GM19397 (cell line): Measurements from ENCODE around the gene ACKR3.

Experiments used
- ATAC-seq: cut with Tn5 transposase; IDR thresholded peaks from one replicate; pipeline ENCODE4 v1.9.1; 2021; ENCODE audit warnings: mild to moderate bottlenecking, moderate library complexity; ENCODE audit not compliant: unreplicated experiment

The ACKR3 gene

DNA sequence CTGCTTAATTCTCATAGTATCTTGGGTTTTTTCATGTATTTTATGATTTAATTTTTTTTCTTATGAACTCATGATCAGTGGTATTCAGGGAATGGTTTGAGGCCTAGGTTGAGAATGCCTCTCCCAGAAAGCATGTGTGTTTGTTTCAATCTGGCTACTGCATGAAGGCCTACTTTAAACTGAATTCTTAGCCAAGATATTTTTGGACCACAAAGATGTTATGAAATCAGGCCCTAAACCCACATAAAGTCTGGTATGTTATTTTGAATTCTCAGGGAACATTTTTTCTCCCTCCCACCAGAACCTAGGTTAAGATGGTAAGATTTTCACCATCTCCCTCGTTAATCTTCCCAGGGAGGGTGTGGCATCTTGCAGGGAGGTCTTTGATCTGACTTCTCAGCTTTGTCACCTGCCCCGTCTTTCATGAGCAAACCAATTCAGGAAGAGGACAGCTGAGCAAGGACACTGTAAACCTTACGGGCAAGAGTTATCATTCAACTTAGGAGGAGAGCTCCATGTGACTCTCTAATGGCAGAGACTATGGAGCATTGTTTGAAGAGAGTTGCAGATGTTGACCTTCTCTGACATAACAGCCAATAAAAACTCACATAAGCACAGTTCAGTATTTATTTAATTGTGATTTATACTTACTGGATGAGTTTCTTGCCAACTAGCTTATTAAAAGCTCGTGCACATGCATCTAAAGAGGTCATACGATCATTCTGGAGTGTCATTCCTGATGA, 21.3 kb upstream of the ACKR3 start:
- no peak for ATAC-seq

DNA sequence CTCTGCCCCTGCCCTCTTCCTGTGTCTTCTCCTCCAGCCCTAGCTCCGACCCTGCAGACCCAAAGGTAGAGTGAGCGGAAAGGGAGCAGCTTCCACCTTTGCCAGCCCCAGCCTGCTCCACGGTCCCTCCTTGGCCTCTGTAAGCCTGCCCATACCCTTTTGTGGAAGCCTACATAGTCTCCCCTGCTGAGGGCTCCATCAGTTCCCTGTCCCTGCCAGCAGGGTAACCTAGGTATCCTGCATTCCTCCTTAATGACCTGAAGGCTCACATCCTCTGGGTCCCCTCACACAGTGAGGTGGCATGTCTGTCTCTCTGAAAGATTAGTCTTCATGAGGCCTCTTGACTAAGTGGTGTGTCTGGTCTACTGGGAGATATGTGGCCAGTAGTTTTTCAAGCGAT, 20.5 kb upstream of the ACKR3 start:
- ATAC-seq = no peak

DNA sequence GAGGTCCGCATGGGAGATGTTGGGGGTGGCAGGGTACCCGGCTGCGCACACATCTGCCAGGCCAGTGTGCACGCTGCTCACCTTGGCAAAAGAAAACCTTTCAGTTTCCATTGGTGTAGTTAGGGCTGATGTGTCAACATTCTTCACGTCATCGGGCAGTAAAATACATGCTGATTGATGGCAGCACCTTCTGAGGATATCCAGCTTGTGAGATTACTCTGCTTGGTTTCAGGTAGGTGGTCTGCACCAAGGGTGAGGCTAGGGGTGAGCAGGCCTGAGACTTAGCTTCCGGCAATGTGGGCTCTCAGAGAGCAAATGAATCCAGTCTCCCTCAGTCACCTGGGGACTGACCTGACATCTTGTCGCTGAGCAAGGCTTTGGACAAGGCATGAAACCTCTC, 19.3 kb upstream of the ACKR3 start:
- no peak for ATAC-seq

DNA sequence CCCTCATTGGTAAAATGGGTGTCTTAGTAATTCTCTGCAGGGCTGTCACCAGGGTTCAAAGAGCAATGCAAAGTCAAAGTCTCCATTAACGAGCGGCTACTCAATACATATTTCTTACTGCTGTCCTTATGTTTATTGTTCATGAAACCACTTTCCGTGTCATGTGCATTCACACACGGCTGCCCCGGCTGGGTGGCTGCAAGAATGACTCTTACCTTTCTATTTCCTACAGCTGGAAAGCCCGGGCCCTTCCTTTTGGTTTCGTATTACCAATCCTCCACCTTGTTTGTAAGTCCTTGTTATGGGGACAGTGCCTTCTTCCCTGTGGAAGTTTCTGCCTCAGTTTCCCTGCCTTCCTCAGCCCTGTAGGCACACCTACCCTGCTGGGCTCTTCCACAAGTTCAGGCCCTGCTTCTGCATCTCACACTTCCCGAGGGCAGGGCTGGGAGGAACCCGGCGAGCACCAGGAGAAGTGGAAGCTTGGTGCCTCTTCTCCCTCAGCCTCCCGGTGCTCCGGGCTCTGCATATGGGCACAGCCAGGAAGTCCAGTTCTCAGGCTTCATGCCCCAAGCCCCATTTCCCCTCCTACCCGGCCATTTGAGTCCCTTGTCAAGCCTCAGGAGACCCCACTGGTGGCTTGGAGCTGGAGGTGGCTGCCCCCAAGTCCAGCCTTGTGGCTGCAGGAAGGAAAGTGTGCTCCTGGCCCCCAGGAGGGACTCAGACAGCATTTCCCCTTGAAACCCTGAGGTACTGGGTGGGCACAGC, 18.7 kb upstream of the ACKR3 start:
- ATAC-seq = no peak

DNA sequence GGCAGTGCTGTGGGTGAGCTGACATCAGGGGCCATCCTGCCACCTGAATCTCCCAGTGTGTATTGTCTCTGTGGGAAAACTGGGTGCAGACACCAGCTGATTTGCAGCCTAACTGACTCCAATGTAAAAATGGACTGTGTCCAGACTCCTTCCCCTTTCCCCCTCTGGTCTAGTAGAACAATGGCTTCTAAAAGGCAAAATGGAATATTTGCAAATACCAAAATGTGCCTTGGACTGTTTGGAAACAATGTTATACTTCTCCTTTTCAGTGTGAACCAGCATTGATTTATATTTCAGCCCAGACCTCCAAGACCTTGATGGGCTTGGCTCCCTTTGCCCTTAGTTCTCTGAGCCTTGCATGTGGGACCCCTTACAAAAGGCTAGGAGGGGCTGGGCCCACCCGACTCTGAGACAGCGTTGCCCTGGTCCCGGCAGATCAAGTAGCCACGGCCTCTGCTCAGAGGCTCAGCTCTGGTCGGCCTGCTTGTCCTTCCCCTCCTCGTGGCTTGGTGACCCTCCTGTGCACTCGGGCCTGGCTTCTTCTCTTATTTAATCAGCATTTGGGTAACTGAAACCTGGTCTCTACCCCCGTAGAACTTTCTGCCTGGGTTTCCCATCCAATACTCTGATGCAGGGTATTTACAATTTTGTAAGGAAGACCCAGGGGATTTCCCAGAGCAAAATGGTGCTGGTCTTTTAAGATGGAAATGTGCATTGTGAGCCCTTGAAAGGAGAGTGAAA, 18.0 kb upstream of the ACKR3 start:
- peak; percentile 41 for ATAC-seq

DNA sequence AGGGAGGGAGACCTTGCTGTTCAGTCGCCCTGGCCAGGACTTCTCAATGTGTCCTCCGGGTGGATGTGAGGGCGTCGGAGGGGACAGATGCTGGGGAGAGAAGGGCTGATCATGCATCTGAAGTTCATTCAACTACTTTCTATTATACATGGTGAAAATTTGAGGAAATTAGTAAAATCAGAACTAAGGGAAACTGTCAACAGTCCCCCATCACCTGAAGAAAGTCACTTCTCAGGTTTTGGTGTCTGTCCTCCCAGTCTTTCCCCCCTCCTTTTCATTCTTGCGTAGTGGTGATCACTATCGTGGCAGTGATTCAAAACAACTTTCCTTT, 17.4 kb upstream of the ACKR3 start:
- peak; percentile 24 for ATAC-seq

DNA sequence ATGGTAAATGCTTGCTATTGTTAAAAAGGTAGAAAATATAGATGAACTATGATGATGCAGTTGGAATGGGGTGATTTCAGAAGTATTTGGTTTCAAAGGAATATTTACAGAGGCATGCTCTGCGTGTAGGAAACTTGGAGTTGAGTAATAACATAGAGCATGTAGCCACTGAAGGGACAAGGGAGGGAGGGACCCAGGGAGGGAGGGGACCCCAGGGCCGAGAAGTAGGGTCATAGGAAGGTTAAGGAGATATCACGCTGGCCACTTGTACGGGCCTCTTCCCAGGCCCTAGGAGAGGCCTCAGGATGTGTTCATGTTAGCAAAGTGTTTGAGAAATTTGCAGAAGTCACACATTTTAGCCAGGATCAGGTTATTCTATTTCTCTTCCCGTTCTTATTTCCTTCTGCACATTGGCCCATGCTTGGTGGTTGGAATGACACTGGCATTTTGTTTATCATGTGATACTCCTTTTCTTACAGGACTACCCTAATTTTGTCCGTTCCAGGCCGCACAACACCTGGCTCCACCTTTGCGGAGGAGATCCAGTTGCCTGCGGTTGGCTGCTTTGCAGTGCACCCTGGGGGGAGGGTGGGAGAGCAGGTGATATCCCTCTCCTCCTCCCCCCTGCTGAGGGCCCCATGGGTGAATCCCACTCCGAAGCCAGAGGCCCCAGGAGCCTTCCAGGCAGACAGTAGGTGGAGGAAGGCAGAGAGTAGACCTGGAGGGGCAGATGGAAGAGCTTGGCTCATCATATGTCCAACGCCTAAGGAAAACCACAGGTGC, 16.9 kb upstream of the ACKR3 start:
- ATAC-seq = no peak

DNA sequence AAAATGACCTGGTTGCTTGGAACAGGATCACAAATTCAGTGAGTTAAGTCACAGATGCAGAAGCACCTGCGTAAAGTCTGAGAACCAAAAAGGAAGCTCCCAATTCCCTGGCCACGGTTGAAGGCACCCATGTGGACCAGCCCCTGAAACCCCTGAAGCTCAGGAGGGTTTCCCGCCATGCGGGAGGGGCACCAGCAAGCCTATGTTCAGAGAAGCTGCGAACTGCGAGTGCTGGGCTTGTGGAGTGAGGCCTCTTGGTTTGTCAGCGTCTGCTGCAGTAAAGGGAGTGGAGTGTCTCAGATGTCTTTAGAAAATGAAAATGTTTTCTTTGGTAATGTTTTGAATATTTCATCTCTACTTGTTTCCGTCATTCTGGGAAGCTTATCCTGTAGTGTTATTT, 16.1 kb upstream of the ACKR3 start:
- no peak for ATAC-seq

DNA sequence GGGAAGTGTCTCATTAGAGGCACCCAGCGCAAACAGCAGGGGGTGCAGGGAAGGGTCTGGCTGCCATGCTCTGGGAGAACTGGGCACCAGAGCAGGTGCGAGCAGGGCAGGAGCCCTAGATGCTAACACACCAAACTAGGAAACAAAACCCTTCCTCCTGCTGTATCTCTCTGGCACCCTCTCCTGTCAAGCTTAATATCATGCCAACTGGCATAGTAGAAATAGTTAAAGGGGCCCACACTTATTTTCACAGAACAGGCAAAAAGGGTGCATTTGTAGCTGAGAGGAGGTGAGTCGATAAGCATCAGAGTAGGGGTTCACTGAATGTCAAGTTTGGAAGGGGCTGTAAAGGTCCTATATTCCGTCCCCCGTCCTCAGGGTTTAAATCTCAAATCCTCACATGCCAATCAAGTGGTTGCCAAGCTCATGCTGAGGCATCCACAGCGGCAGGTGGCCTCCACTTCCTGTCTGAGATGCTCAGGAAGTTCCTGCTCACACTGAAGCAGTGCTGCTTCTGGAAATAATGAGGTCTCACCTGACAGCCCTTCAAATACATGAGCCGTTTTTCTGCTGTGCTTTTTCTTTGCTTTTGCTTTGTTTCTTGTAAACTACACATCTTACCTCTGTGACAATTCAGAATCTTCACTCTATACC, 14.9 kb upstream of the ACKR3 start:
- no peak for ATAC-seq

DNA sequence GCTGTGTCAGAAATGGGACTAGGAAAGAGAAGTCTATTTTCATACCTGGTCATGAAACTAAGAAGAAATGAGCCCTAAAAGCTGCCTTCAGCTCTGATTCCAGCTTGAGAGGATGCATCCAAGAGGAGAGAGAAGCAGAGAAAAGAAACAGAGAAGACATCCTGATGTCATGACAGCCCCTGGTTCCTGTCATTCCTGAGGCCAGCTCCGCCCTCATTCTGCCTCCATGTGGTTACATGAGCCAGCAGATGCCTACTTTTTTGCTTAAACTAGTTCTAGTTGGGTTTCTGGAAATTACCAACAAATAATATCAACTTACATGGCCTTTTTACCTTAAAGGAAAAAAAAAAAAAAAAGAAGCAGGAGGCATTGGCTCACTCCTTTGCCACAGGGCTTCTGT, 14.1 kb upstream of the ACKR3 start:
- ATAC-seq = no peak

DNA sequence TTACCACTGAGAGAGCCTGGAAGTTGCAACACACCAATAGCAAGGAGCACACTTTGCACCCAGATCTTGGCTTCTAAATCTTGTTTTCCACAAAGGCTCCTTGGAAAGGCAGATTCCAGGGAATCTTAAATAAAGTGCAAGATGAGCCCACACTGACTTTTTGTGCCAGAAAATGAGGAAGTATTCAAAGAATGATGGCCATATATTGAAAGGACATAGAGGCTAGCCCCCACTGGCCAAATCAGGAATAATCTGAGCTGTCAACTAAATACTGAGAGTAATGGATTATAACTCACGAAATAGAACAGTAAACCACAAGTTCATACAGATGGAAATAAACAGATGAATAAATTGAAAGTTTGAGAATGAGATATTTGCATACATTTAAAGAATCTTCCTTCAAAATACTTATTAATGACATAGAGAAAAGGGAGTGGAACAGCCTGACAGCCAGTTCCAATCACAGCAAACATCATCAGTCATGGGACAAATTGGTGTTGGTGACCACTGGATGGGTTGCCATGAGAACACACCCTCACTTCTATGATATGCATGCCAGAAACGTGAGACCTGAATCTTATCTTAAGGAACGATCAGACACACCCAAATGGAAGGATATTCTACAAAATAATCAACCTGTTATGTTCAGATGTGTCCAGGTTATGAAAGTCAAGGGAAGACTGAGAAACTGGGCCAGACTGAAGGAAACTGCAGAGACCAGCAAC, 12.2 kb upstream of the ACKR3 start:
- no peak for ATAC-seq

DNA sequence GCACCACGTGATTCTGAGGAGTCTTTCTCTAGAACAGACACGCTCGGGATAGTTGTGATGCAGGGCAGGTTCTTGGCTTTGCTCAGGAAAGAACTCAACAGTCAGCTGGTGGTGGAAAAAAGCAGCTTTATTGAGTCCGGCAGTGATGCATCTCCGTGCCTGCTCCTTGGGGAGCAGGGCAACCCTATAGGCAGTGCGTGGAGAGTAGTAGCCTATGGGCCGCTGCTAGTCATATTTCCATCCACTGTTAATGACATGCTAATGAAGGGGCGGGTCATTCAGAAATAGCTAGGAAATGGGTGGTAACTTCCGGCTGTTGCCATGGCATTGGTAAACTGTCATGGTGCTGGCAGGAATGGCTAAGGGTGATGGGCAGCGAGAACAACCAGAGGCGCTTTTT, 11.6 kb upstream of the ACKR3 start:
- no peak for ATAC-seq

DNA sequence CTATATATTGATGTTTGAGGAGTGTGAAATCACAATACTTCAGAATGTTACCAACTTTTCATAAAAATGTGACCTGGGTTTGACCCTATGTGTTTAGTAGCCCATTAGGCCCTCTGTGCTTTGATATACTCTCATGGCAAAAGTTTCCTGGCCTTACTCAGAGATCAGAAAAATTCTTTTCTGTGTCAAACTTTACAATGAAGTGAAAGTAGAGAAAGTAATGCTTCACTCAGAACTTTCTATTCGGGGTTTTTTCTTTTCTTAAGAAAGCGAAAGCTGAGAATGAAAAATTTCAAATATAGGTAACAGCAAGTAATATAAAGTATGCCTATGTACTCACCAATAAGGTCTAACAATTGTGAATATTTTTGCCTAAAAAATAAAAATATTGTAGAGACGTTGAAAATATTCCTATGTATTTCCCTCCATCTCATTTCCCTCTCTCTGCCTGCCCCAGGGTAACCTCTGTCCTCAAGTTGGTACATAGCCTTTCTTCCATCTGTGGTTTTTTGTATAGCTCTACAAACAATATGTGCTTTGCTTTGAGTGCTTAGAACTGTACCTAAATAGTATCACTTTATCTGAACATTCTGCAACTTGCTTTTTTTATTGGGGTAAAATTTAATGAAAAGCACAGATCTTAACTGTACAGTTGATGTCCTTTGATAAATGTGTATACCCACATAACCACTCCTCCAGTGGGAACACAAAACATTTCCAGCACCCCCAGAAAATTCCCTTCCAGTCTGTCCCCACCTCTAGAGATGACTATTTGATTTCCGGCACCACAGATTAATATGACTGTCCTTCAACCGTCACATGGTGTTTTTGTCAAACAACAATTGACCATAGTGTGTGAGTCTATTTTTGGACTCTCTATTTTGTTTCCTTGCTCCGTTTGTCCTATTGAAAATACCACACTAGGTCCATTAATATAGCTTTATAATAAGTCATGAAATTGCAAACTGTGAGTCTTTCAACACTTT, 10.3 kb upstream of the ACKR3 start:
- ATAC-seq = no peak

DNA sequence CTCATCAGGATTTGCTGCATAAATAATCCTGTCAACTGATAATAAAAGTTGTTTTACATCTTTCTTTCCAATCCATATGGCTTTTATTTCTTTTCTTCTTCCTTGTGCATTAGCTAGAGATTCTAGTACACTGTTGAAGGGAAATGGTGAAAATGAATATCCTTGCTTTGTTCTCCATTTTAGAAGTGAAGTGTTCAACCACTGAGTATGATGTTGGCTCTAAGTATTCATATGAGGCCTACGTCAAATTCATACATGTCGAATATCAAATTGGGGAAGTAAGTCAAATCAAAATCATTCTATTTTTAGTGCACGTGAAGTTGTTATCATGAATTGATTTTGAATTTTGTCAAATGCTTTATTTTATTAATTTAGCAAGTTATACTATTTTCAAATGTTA, 7.8 kb upstream of the ACKR3 start:
- ATAC-seq = no peak

DNA sequence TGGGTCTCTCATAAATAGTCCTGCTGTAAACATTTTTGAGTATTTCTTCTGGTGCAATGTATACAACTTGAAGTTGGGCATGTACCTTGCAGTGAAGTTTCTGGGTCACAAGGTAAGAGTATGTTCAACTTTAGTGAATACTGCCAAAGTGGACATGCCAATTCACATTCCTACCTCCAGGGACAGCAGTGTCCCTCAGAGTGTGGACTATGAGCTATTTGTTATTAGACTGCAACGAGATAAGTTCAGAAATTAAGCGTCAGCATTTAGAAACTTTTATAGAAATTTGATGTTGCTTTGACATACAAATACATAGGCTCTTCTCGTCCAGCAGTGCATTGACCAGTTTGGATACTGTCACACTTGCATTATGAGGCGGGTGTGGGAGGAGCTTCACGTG, 7.2 kb upstream of the ACKR3 start:
- ATAC-seq = no peak

DNA sequence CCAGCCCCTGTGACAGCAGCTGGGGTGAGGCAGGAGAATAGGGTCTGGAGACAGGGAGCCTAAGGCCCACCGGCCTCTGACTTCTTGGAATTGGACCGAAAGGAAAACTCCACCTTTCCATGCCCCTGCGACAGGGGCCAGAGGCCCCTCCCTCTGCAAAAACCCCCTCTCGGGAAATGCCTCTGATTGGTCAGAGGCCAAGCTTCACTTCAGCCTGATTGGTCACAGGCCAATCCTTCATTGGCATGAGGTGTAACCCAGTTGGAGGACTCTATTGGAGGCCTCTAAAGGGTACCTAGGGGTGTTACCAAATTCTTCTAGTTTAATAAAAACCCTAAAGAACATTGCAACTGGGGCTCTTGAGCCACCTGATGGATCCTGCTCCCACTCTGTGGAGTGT, 5.7 kb upstream of the ACKR3 start:
- ATAC-seq = no peak

DNA sequence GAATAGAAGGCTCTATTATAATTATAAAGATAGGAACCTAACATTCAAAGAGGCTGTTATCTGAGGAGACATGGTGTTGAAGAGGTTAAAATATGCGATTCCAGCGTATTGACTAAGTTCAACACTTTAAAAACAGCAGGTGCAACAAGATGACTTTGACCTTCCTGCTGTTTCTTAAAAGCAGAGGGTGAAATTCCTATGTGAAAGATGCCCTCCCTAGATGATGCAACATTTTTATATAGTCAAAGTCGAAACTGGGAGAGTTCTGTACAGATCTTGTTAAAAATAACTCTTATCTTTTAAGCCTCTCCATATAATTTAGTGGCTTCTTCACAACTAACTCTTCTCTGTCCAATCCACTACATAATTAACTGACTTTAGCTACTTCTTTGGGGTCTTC, 4.4 kb upstream of the ACKR3 start:
- ATAC-seq = no peak

DNA sequence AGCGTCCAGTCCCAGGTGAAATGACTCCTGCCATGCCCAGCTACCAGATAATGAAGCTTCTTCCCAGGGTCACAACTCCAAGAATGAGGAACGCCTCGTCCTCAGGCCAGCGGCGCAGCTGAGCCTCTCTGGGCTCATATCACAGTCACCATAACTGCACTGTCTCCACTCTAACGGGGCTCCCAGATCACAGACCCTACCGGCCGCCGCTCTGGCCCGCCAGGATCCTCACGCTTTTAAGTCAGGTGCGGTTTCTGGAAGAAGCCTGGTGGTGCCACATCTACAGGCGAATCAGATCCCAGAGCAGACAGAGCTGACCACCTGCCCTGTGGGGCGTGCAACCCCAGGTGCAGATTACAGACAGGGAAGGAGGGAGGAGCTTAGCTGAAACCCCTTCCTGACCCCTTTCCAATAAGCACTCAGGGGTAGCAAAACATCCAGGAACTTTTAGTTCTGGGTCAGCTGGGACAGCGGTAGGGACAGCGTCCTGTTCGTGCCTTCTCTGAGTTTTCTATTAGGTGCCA, 3.7 kb upstream of the ACKR3 start:
- ATAC-seq = no peak

DNA sequence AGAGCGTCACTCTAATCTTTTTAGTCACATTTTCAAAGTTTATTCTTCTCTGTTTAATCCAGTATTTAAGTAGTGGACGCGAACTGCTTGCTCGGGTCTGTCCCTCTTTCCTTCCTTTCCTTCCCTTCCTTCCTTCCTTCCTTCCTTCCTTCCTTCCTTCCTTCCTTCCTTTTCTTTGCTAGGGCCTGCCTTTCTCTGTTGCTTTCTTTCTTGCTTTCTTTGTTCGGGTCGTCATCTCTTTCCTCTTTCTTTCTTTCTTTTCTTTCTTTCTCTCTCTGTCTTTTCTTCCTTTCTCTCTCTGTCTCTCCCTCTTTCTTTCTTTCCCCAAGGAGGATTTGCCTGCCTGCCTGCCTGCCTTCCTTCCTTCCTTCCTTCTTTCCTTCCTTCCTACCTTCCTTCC, 3.0 kb upstream of the ACKR3 start:
- ATAC-seq = no peak
